GM19324 (cell line): ENCODE measurements around the gene PCMT1.
"Not testable (repeated sequence)": the region's sequence is repeated elsewhere in the genome, so short reads cannot be mapped to it uniquely, and the experiment has no call there.

Experiments
- ATAC-seq: cut with Tn5 transposase; IDR thresholded peaks from one replicate; pipeline ENCODE4 v1.9.1; 2021; ENCODE audit warnings: mild to moderate bottlenecking, moderate library complexity; ENCODE audit not compliant: unreplicated experiment, low FRiP score

Gene PCMT1

DNA sequence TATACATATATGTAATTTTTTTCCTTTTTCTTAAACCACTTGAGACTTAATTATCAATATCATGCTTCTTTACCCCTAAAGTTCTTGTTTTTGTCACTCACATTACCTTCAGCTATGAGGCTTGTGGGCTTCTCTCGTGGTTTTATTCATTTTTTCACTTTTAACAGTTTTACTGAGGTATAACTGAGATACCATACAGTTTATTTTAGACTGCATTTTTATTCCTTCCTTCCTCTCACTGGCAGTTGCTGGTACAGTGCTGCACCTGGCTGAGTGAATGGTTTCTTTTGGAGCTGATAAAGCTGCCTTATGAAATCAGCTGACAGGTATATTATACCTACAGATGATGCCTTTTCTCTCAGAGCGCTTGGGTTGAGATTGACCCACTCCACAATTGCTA lies 60.3 kb downstream of the PCMT1 start:
- ATAC-seq: no peak

DNA sequence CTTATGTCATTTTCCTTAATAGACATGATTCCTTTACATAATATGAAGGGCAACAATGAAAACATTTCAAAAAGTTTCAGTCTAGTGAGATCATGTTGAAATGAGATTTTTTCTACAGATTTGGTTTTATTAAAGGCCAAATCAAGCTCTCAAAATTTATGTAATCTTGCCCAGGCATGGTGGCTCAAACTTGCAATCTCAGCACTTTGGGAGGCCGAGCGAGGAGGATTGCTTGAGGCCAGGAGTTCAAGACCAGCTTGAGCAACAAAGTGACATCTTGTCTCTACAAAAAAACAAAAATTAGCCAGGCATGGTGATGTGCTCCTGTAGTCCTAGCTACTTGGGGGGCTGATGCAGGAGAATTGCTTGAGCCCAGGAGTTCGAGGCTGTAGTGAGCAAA lies 63.8 kb downstream of the PCMT1 start:
- ATAC-seq: no peak

DNA sequence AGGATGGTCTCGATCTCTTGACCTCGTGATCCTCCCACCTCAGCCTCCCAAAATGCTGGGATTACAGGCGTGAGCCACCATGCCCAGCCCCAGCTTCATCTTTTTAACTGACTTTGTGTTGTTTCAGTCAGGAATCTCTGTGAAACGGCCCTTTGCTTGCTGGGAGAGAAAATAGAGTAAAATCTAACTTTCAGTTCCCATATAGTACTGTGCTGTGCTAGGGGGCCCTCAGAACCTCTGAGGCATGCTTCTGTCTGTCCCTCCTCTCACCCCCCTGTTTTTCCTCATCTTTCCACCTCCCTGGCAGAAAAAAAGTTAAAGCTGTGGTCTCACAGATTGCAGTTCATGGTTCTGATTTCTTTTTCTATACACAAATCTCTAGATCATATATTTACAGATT lies 66.2 kb downstream of the PCMT1 start:
- ATAC-seq: no peak

DNA sequence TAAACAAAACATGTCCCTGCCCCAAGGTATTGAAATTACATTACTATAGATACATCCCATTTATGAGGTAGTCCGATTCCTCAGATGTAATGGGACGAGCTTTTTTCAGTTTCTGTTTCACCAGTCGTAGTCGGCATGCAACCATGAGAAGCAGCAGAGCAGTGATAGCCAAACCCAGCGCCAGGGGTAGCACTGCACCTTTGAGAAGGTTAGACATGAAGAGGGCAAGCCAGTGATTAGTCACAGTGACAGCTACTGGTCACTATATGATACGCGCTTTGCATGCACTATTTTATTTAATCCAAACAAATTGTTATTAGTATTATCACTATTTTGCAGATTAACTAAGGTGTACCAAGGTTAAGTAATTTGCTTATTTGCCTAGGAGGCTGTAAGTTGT lies 71.0 kb downstream of the PCMT1 start:
- ATAC-seq: no peak

DNA sequence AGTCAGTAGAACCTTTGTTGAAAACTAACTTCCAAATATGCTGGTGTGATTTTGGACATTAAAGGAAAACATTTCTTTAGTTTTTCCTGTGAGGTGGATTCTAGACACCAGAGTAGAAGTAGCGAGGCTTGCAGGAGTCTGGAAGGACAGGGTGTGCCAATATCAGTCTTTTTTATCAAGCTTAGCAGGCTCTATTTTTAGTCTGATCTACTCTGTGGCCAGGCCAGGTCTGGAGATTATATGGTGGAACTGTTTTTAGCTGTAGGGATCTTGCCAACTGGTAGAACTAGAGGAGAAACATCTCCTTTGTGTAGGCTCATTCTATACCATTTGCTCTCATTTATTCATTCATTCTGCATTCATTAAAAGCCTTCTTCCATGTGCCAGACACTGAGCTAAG lies 72.0 kb downstream of the PCMT1 start:
- no peak for ATAC-seq

- ATAC-seq: no peak
Observed at GRCh38 chr6:149823013-149823412, 73.5 kb downstream of the PCMT1 start.

- ATAC-seq: no peak
Observed at GRCh38 chr6:149825292-149825691, 75.8 kb downstream of the PCMT1 start.

DNA sequence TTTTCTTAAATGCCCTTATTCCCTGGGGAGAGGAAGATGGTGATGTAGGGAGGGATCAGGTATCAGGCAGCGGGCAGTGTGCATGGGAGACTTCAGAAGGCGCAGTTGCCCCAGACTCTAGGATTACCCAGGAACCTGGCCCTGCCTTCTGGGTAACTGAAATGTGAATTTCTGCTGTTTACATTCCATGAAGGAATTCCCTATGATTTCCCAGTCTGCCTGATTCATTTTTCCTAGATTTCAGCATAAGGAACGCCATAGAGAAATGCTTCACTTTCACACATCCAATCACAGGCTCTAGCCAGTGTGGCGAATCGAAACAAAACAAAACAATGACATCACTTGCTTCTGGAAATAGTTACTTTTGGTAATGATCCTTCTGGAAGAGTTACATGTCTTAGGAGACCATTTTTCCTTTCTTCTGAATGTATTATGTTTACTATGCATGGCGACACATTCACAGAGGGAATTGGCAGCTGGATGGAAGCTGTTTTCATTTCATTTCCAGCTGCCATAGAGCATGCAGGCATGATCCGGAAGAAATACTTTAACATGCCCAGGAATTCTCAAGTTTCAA lies 81.3 kb downstream of the PCMT1 start:
- no peak for ATAC-seq

- ATAC-seq: no peak
Observed at GRCh38 chr6:149831308-149831820, 81.8 kb downstream of the PCMT1 start.

DNA sequence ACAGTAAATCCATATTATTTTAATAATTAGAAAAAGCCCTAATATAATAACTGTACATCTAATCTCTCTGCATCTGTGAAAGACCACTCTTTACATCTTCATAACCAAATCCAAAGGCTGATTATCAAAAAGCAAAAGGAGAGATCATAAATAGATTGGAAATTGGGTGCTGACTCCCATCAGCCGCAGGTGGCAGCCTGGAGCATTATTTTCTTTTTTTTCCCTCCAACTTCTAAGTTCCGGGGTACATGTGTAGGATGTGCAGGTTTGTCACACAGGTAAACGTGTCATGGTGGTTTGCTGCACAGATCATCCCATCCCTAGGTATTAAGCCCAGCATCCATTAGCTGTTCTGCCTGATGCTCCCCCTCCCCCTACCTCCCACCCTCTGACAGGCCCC lies 84.1 kb downstream of the PCMT1 start:
- no peak for ATAC-seq

DNA sequence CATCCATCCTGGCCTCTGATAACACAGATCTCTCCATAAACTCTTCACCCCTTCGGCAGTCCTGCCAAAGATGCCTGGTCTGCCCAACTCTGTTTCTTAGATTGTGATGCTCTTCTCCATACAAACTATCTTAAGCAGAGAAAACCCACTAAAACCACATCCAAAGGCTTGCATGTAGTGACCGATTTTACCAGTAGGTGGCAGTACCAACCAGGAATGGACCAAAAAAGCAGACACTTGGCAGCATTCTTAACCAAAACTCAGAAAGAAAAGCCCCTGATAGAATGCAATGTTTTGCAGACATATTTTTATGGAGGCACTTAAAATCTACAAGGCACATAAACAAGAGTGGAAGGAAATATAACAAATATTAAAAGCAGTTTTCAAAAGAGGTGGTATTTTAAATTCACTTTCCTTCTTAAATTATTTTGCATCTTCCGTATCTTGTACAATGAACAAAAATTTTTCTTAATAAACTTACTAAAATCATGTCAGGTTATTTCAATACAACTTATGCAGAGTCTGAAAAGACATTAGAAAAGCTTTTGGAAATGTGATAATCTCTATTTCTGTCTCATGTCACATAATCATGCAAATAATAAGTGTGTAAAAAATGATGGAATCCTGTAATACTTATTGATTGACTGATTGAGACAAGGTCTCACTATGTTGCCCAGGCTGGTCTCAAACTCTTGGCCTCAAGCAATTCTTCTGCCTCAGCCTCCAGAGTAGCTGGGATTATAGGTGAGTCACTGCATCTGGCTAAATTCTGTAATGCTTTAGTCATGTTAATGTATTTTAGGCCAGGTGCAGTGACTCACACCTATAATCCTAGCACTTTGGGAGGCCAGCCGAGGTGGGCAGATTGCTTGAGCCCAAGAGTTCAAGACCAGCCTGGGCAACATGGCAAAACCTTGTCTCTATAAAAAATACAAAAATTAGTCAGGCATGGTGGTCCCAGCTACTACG lies 85.3 kb downstream of the PCMT1 start:
- no peak for ATAC-seq

DNA sequence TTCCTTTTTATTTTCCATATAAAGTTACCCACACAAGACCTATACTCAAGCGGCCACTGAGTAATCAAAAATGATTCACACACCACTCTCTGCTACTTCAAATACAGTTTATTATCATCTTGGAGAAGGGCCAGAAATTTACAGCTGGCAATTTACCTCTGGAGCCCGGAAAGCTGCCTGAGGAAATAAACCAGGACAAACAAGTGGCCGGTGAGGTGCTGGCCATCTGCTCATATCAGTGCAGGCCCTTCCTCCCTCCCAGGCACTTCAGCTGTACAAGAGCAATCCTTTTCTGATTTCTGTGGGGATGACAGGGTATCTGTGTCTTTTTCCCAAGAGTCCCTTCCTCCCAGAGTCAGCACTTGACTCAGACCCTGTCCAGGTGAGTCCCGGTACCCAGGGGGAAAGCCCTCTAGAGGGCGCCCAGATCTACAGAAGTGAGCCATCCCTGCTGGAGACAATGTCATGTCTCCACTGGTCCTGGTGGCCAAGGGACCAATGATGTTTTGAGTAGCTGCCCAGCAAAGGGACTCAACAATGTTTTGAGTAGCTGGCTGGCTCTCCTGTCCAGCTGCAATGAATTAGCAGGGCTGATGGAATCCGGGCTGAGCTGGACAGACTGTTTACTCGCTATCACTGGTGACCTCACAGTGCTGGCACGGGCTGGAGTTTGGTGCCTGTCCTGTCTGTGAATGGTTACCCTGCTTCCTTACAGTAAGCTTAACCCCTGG lies 91.0 kb downstream of the PCMT1 start:
- no peak for ATAC-seq

GRCh38 chr6:149842331-149842730 lies 92.8 kb downstream of the PCMT1 start:
- ATAC-seq: no peak

GRCh38 chr6:149843051-149843633 lies 93.6 kb downstream of the PCMT1 start:
- ATAC-seq: no peak

- not testable (repeated sequence) for ATAC-seq
Observed at GRCh38 chr6:149844036-149844435, 94.5 kb downstream of the PCMT1 start.

- no peak for ATAC-seq
Observed at GRCh38 chr6:149844480-149844879, 94.9 kb downstream of the PCMT1 start.

GRCh38 chr6:149845549-149845948 lies 96.0 kb downstream of the PCMT1 start:
- ATAC-seq: no peak

DNA sequence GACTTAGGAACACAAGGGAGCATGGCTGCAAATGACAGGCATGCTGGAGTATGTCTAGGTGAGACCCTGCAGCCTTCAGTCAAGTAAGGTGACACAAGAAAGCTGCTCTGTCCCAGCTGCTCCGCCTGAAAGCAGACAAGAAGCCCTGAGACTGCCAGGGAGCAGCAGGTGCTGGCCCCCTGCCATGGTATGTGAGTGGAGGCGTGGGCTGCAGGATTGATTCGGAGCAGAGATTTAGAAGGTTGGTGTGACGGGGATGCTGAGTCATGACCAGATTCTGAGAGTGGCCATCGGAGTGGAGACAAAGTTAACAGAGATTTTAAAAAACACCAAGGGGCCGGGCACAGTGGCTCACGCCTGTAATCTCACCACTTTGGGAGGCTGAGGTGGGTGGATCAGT lies 96.8 kb downstream of the PCMT1 start:
- no peak for ATAC-seq

DNA sequence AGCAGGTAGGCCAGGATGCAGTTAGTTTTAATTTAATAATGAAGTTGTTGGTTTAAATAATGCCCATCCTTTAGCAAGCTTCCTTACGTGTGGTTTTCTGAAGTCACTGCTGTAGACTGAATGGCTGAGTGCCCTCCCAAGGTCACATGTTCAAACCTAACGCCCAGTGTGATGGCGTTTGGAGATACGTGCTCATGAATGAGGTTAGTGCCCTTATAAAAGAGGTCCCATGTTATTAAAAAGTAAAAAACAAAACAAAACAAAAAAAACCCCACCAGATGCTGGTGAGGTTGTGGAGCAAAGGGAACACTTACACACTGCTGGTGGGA lies 98.4 kb downstream of the PCMT1 start:
- no peak for ATAC-seq

GRCh38 chr6:149848343-149848742 lies 98.8 kb downstream of the PCMT1 start:
- not testable (repeated sequence) for ATAC-seq
